ENCODE data around the gene EVC2. TPM values are rescaled to one million over a fixed set of nuclear protein-coding genes. Genes with fewer than 3 reads are reported as not detected.

Gene EVC2
- total RNA-seq, 4 donors from 2014 or later = 15.7 to 24.5 (median 17.2) TPM

DNA sequence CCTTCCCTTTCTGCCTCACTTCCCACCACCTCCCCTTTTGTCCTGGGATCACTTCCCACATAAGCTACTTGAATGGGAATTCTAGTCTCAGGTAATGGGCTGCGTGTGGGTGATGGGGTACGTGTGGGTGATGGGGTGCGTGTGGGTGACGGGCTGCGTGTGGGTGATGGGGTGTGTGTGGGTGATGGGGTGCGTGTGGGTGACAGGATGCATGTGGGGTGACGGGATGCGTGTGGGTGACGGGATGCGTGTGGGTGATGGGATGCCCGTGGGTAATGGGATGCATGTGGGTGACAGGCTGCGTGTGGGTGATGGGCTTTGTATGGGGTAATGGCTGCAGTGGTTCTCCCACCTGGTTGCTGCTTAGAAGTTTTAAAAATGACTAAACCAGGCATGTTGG is 43.6 kb downstream of the EVC2 start:
- Histone ChIP-seq H3K4me3 (replicated peaks in 1 of 3) (no peak overlapping the region), H3K9me3 (no peaks in the 10 kb centered on the region), H3K27me3 (no peaks in the 10 kb centered on the region), H3K27ac (no peak overlapping the region), H3K4me1 (no peaks in the 10 kb centered on the region), H3K36me3 (peaks cover 14 to 20% of the 10 kb centered on the region in 2 donors)
- intact Hi-C loops (cut with DNase I) = no loop called here
- no peak for DNase-seq
- TF ChIP-seq POLR2A (IDR thresholded peaks at IDR 0.05) = no peak
- TF ChIP-seq, protein P1, sequence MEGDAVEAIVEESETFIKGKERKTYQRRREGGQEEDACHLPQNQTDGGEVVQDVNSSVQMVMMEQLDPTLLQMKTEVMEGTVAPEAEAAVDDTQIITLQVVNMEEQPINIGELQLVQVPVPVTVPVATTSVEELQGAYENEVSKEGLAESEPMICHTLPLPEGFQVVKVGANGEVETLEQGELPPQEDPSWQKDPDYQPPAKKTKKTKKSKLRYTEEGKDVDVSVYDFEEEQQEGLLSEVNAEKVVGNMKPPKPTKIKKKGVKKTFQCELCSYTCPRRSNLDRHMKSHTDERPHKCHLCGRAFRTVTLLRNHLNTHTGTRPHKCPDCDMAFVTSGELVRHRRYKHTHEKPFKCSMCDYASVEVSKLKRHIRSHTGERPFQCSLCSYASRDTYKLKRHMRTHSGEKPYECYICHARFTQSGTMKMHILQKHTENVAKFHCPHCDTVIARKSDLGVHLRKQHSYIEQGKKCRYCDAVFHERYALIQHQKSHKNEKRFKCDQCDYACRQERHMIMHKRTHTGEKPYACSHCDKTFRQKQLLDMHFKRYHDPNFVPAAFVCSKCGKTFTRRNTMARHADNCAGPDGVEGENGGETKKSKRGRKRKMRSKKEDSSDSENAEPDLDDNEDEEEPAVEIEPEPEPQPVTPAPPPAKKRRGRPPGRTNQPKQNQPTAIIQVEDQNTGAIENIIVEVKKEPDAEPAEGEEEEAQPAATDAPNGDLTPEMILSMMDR (IDR thresholded peaks at IDR 0.05) = no peak
- WGBS, 2 donors = 93 to 95% methylated on average over 12 of the region's 12 CpGs

- DNase-seq = no peak
- Histone ChIP-seq H3K9me3 (no peaks in the 10 kb centered on the region), H3K4me3 (replicated peaks in 1 of 3) (no peak overlapping the region), H3K36me3 (peaks cover 14 to 20% of the 10 kb centered on the region in 2 donors), H3K4me1 (no peaks in the 10 kb centered on the region), H3K27me3 (no peaks in the 10 kb centered on the region), H3K27ac (no peak overlapping the region)
- TF ChIP-seq POLR2A (IDR thresholded peaks at IDR 0.05) = no peak
- TF ChIP-seq, protein P1 (IDR thresholded peaks at IDR 0.05) = no peak
- 85 to 87% methylated on average over 1 of the region's 1 CpG for WGBS, 2 donors
- intact Hi-C loops (cut with DNase I) = no loop called here
Observed at GRCh38 chr4:5662555-5662954, 45.8 kb downstream of the EVC2 start.

DNA sequence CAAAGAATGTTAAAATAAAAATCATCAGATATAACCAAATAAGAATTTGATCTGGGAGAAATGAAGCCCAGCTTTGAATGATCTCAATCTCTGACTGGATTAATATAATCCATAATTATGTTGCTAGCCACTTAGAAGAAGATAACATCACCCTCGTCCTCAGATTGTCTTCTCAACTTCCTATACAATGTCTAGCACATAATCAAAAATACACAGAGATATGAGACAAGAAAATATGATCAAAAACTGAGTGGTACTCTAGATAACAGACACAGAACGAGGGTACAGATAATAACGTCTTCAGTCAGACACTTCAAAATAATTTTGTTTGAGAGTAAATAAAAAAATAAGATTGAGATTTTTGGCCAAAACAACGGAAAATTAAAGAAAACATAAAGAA is 47.1 kb downstream of the EVC2 start:
- no peaks in the 10 kb centered on the region for H3K4me1 ChIP-seq
- no peak for DNase-seq
- H3K9me3 ChIP-seq = no peaks in the 10 kb centered on the region
- no peaks in the 10 kb centered on the region for H3K27me3 ChIP-seq
- TF ChIP-seq, protein P1 (IDR thresholded peaks at IDR 0.05) = no peak
- TF ChIP-seq POLR2A (IDR thresholded peaks at IDR 0.05) = no peak
- H3K27ac ChIP-seq = no peak overlapping the region
- no peak overlapping the region for H3K4me3 ChIP-seq (replicated peaks in 1 of 3)
- WGBS, 2 donors = 93 to 96% methylated on average over 4 of the region's 4 CpGs
- intact Hi-C loops (cut with DNase I) = no loop called here
- H3K36me3 ChIP-seq = peaks cover 14 to 20% of the 10 kb centered on the region in 2 donors

GRCh38 chr4:5660185-5660584 is 48.2 kb downstream of the EVC2 start:
- TF ChIP-seq, protein P1 (IDR thresholded peaks at IDR 0.05) = no peak
- TF ChIP-seq POLR2A (IDR thresholded peaks at IDR 0.05) = no peak
- no peaks in the 10 kb centered on the region for H3K4me1 ChIP-seq
- H3K36me3 ChIP-seq = peaks cover 11 to 20% of the 10 kb centered on the region in 2 donors
- intact Hi-C loops (cut with DNase I) = no loop called here
- no peaks in the 10 kb centered on the region for H3K27me3 ChIP-seq
- 77 to 89% methylated on average over 1 of the region's 1 CpG for WGBS, 2 donors
- H3K4me3 ChIP-seq (replicated peaks in 1 of 3) = no peak overlapping the region
- no peak for DNase-seq
- no peak overlapping the region for H3K27ac ChIP-seq
- H3K9me3 ChIP-seq = no peaks in the 10 kb centered on the region

- Histone ChIP-seq H3K4me3 (replicated peaks in 1 of 3) (no peak overlapping the region), H3K4me1 (no peaks in the 10 kb centered on the region), H3K27me3 (no peaks in the 10 kb centered on the region), H3K9me3 (no peaks in the 10 kb centered on the region), H3K36me3 (peaks cover 7 to 13% of the 10 kb centered on the region in 2 donors), H3K27ac (no peak overlapping the region)
- no peak for DNase-seq
- intact Hi-C loops (cut with DNase I) = no loop called here
- 94 to 96% methylated on average over 6 of the region's 6 CpGs for WGBS, 2 donors
- TF ChIP-seq, protein P1 (IDR thresholded peaks at IDR 0.05) = no peak
- no peak for TF ChIP-seq POLR2A (IDR thresholded peaks at IDR 0.05)
Observed at GRCh38 chr4:5658974-5659373, 49.4 kb downstream of the EVC2 start.
